CD4-positive, alpha-beta T cell (primary cell): ENCODE data around the gene METTL9. TPM values are rescaled to one million over a fixed set of nuclear protein-coding genes. Genes with fewer than 3 reads are reported as not detected.
"Not testable (repeated sequence)": the region's sequence is repeated elsewhere in the genome, so short reads cannot be mapped to it uniquely, and the experiment has no call there.

Source experiments
- ATAC-seq: fragments of 200-7000 bp; cut with Tn5 transposase; one replicate; pipeline ENCODE4 v1.10.0; 2022; ENCODE audit warnings: mild to moderate bottlenecking; ENCODE audit not compliant: poor library complexity
- CTCF ChIA-PET: fragments of 350-600 bp; sonication (Branson Sonifier 250); formaldehyde crosslinking; loops from one replicate; lab custom pipeline; 2021; ENCODE audit warnings: antibody characterized with exemption, inconsistent platforms; lab: Charles Lee
- POLR2A ChIA-PET: fragments of 350-600 bp; sonication (Branson Sonifier 250); formaldehyde crosslinking; loops from one replicate; lab custom pipeline; 2021; ENCODE audit warnings: antibody characterized with exemption, inconsistent platforms; lab: Charles Lee
- DNase-seq, 14 experiments: peaks; one replicate each; pipeline ENCODE4 v3.0.0-alpha.2; 2013 to 2020; ENCODE audit warnings: mixed read lengths in 2 of 14
- H3K27ac ChIP-seq, 2 donors: one replicate each; pipeline versions ENCODE4 v1.5.1 to v1.7.0; 2013; ENCODE audit warnings: low read length in 2 of 2, low read depth in 1 of 2, mild to moderate bottlenecking in 1 of 2
- H3K27me3 ChIP-seq, 2 experiments: 1 replicate in 1 of 2; 2 replicates in 1 of 2; pipeline versions ENCODE4 v1.6.1 to v1.7.0; 2013; ENCODE audit warnings: low read length in 2 of 2, control low read depth in 1 of 2, mild to moderate bottlenecking in 1 of 2, moderate library complexity in 1 of 2; ENCODE audit not compliant: insufficient read depth in 2 of 2, control insufficient read depth in 1 of 2
- H3K36me3 ChIP-seq: one replicate; pipeline ENCODE4 v1.6.1; 2013; ENCODE audit warnings: low read length, control low read depth; ENCODE audit not compliant: insufficient read depth
- H3K4me1 ChIP-seq: one replicate; pipeline ENCODE4 v1.6.1; 2013; ENCODE audit warnings: low read length, control low read depth; ENCODE audit not compliant: insufficient read depth
- H3K4me3 ChIP-seq: one replicate; pipeline ENCODE4 v1.5.1; 2013; ENCODE audit warnings: mild to moderate bottlenecking, low read length, moderate library complexity
- H3K9me3 ChIP-seq, 2 experiments: 1 replicate in 1 of 2; 2 replicates in 1 of 2; pipeline versions ENCODE4 v1.6.1 to v1.7.0; 2013; ENCODE audit warnings: low read length in 2 of 2, mild to moderate bottlenecking in 2 of 2, control low read depth in 1 of 2, moderate library complexity in 1 of 2; ENCODE audit not compliant: control insufficient read depth in 1 of 2, insufficient read depth in 1 of 2
- H3K27ac Mint-ChIP-seq: one replicate; pipeline ENCODE4 v1.8.0; 2020; ENCODE audit warnings: mixed read lengths
- H3K27me3 Mint-ChIP-seq: one replicate; pipeline ENCODE4 v1.8.0; 2021; ENCODE audit warnings: mixed read lengths
- H3K36me3 Mint-ChIP-seq: one replicate; pipeline ENCODE4 v1.8.0; 2021; ENCODE audit warnings: low read depth, mixed read lengths
- H3K4me1 Mint-ChIP-seq: one replicate; pipeline ENCODE4 v1.8.0; 2021; ENCODE audit warnings: low read depth, mixed read lengths
- H3K4me3 Mint-ChIP-seq: one replicate; pipeline ENCODE4 v1.8.0; 2020; ENCODE audit warnings: mild to moderate bottlenecking, mixed read lengths
- H3K9me3 Mint-ChIP-seq: one replicate; pipeline ENCODE4 v1.8.0; 2020; ENCODE audit warnings: mixed read lengths
- intact Hi-C, 2 experiments: fragments of 100-400 bp; cut with DNase I in 1 of 2; cut with micrococcal nuclease in 1 of 2; formaldehyde crosslinking; loops; one replicate each; pipeline versions ENCODE4 v1.15.1 to v1.9.0; 2023 to 2025; cut with DNase I, micrococcal nuclease
- total RNA-seq, 174 experiments: library from RNA in 2 of 174; stranded (reverse) in 2 of 174; gene quantifications; one replicate each; pipeline ENCODE4 v1.2.3 and lab custom pipeline; 2021 to 2026
- TF ChIP-seq, protein P1 (sequence below): fragments of 200-600 bp; IDR thresholded peaks from one replicate; pipeline ENCODE4 v1.8.0; 2022; ENCODE audit warnings: antibody characterized with exemption, mild to moderate bottlenecking

Gene METTL9
- total RNA-seq, 2 experiments from 2014 or later: 78.4 to 86.7 TPM

DNA sequence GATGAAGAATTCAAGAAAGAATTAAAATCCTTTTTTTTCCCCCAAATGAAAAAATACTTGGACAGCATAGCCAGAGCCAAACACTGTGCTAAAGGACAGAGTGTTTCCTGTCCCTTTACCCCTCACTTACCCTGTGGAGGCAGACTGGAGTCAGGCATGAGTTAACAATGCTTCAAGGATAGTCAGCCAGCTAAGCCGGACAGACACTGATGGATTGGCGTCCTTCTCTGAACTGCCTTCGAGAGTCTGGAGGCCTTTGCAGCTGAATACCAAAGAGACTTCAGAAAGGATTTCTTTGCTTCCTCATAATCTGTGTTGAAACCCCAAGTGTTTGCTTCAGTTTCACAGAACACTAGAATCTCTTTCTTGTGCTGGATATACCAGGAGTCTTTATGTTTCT is 4.6 kb downstream of the METTL9 start:
- DNase-seq (no peak), ATAC-seq (no peak)
- Mint-ChIP-seq H3K9me3 (no peaks in the 10 kb centered on the region), H3K27ac (peak overlapping the region; percentile 22), H3K4me3 (no peak overlapping the region), H3K36me3 (peaks cover 18% of the 10 kb centered on the region), H3K4me1 (peaks cover 79% of the 10 kb centered on the region), H3K27me3 (no peaks in the 10 kb centered on the region)
- Histone ChIP-seq H3K27me3 (no peaks in the 10 kb centered on the region), H3K27ac (no peak overlapping the region), H3K36me3 (no peaks in the 10 kb centered on the region), H3K4me1 (peaks cover 48% of the 10 kb centered on the region), H3K4me3 (no peak overlapping the region), H3K9me3 (no peaks in the 10 kb centered on the region)
- TF ChIP-seq, protein P1, sequence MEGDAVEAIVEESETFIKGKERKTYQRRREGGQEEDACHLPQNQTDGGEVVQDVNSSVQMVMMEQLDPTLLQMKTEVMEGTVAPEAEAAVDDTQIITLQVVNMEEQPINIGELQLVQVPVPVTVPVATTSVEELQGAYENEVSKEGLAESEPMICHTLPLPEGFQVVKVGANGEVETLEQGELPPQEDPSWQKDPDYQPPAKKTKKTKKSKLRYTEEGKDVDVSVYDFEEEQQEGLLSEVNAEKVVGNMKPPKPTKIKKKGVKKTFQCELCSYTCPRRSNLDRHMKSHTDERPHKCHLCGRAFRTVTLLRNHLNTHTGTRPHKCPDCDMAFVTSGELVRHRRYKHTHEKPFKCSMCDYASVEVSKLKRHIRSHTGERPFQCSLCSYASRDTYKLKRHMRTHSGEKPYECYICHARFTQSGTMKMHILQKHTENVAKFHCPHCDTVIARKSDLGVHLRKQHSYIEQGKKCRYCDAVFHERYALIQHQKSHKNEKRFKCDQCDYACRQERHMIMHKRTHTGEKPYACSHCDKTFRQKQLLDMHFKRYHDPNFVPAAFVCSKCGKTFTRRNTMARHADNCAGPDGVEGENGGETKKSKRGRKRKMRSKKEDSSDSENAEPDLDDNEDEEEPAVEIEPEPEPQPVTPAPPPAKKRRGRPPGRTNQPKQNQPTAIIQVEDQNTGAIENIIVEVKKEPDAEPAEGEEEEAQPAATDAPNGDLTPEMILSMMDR: no peak
- ChIA-PET CTCF (interaction anchor here (1.1 to 2.4 kb wide), 3 partner anchors 18 to 53 kb away, joined by 3 to 9 read pairs (median 4); no protein-coding TSS in a partner anchor), POLR2A (interaction anchor here (0.6 to 1.7 kb wide), 4 partner anchors 29 to 41 kb away, joined by 3 to 6 read pairs (median 4); no protein-coding TSS in a partner anchor)
- intact Hi-C loops: loop anchor here in 1 of 2 experiments (5.0 kb wide), 1 partner anchor 348 kb away; the partner anchor contains the start of gene UQCRC2

DNA sequence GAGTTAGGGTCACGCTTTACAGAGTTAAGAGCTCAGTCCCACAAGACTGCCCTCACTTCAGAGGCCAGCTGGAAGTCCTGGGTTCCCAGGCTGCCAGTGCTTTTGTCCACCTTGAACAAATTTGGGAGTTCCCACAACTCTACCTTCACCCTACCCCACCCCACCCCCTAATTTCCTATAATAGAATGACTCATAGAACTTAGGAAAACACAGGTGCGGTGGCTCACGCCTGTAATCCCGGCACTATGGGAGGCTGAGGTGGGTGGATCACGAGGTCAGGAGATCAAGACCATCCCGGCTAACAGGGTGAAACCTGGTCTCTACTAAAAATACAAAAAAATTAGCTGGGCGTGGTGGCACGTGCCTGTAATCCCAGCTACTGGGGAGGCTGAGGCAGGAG is 6.5 kb downstream of the METTL9 start:
- H3K36me3 Mint-ChIP-seq, H3K4me3 ChIP-seq, H3K27me3 Mint-ChIP-seq, H3K27me3 ChIP-seq, ATAC-seq, H3K4me3 Mint-ChIP-seq, intact Hi-C loops, H3K27ac ChIP-seq, H3K27ac Mint-ChIP-seq, H3K9me3 Mint-ChIP-seq, DNase-seq, H3K36me3 ChIP-seq, H3K9me3 ChIP-seq: not testable (repeated sequence)
- H3K4me1 Mint-ChIP-seq: peaks cover 87% of the 10 kb centered on the region
- POLR2A ChIA-PET: interaction anchor here (0.9 to 1.7 kb wide), 5 partner anchors 9 to 43 kb away, joined by 3 to 5 read pairs (median 3); no protein-coding TSS in a partner anchor
- CTCF ChIA-PET: interaction anchor here (1.0 to 2.4 kb wide), 2 partner anchors 35 to 52 kb away, joined by 3 to 9 read pairs; no protein-coding TSS in a partner anchor
- peaks cover 57% of the 10 kb centered on the region for H3K4me1 ChIP-seq

GRCh38 chr16:21608639-21609328 is 9.4 kb downstream of the METTL9 start:
- H3K36me3 Mint-ChIP-seq: peaks cover 9% of the 10 kb centered on the region
- H3K4me3 ChIP-seq: no peak overlapping the region
- H3K4me1 Mint-ChIP-seq: peaks cover 84% of the 10 kb centered on the region
- peak overlapping the region; percentile 61 for H3K27ac Mint-ChIP-seq
- peak overlapping the region in 1 of 2 donors; percentile 16 for H3K27ac ChIP-seq
- peaks cover 52% of the 10 kb centered on the region for H3K4me1 ChIP-seq
- peak overlapping the region; percentile 13 for H3K4me3 Mint-ChIP-seq
- H3K36me3 ChIP-seq: no peaks in the 10 kb centered on the region
- POLR2A ChIA-PET: interaction anchor here (0.8 to 1.9 kb wide), 7 partner anchors 8 to 36 kb away, joined by 3 to 6 read pairs (median 5); no protein-coding TSS in a partner anchor
- TF ChIP-seq, protein P1: no peak
- CTCF ChIA-PET: interaction anchor here (0.5 to 1.3 kb wide), 2 partner anchors 11 to 15 kb away, joined by 3 read pairs; no protein-coding TSS in a partner anchor
- H3K9me3 Mint-ChIP-seq: no peaks in the 10 kb centered on the region
- no peaks in the 10 kb centered on the region for H3K27me3 ChIP-seq
- DNase-seq: peak in 3 of 14 experiments; percentile 37 to 45 (median 44)
- no peaks in the 10 kb centered on the region for H3K27me3 Mint-ChIP-seq
- ATAC-seq: peak; percentile 74
- no peaks in the 10 kb centered on the region for H3K9me3 ChIP-seq
- intact Hi-C loops: loop anchor here in 1 of 2 experiments (2.0 kb wide), 1 partner anchor 18 kb away; no protein-coding TSS in a partner anchor
